Measurements from ENCODE around the gene EML4. TPM values are rescaled to one million over a fixed set of nuclear protein-coding genes. Genes with fewer than 3 reads are reported as not detected.
"Not testable (repeated sequence)": the region's sequence is repeated elsewhere in the genome, so short reads cannot be mapped to it uniquely, and the experiment has no call there.

The EML4 gene
- total RNA-seq, 1 donor from 2014 or later = 41.1 TPM

DNA sequence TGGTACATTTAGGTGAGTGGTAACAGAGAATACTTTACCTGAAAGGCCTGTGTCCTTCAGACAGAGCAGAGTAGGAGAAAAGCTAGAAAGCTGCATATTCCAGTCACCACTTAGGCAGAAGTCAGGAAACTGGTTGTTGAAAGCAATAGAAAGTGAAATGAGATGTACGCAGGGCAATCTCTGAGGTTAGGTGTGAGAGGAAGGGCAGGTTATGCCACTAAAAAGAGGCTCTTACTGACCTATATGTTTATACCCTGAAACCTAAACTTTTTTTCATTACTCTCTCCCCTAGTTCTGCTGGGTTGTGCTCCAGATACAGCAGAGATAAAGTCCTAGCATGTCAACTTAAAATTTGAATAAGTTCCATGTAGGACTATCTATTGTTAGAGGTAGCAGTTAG is 98.4 kb downstream of the EML4 start:
- Mint-ChIP-seq H3K27ac (ENCODE audit: unreplicated experiment) (no peak overlapping the region), H3K4me3 (ENCODE audit: unreplicated experiment) (no peak overlapping the region), H3K36me3 (ENCODE audit: unreplicated experiment) (peaks cover 3% of the 10 kb centered on the region), H3K9me3 (ENCODE audit: unreplicated experiment) (no peaks in the 10 kb centered on the region), H3K27me3 (ENCODE audit: unreplicated experiment) (no peaks in the 10 kb centered on the region), H3K4me1 (ENCODE audit: unreplicated experiment) (no peaks in the 10 kb centered on the region)
- no peak for DNase-seq (ENCODE audit: extremely low spot score, unreplicated experiment)
- TF ChIP-seq, protein P1, sequence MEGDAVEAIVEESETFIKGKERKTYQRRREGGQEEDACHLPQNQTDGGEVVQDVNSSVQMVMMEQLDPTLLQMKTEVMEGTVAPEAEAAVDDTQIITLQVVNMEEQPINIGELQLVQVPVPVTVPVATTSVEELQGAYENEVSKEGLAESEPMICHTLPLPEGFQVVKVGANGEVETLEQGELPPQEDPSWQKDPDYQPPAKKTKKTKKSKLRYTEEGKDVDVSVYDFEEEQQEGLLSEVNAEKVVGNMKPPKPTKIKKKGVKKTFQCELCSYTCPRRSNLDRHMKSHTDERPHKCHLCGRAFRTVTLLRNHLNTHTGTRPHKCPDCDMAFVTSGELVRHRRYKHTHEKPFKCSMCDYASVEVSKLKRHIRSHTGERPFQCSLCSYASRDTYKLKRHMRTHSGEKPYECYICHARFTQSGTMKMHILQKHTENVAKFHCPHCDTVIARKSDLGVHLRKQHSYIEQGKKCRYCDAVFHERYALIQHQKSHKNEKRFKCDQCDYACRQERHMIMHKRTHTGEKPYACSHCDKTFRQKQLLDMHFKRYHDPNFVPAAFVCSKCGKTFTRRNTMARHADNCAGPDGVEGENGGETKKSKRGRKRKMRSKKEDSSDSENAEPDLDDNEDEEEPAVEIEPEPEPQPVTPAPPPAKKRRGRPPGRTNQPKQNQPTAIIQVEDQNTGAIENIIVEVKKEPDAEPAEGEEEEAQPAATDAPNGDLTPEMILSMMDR (IDR thresholded peaks at IDR 0.05) = no peak

DNA sequence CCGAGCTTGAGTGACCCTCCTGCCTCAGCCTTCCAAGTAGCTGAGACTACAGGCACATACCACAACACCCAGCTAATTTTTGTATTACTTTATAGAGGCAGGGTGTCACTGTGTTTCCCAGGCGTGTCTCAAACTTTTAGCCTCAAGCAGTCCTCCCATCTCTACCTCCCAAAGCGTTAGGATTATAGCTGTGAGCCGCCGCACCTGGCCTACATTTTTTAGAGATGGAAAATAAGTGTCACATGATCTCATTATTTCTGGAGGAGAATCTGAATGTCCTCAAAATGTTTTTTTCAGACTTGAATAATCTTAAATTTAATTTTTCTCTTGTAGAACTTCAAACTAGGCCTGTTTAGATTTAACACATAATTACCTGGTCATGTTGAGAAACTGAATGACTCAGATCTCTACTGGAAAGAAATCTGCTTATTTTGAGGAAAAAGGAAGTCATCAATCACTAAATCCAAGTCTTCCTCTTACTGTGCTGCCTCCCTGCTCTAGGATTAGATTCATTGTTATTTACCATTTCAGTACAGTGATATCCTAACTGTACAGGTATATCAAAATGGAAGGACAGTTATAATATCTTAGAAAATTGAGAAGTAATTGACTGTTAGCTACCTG is 99.5 kb downstream of the EML4 start:
- H3K4me1 Mint-ChIP-seq (ENCODE audit: unreplicated experiment) = no peaks in the 10 kb centered on the region
- H3K27me3 Mint-ChIP-seq (ENCODE audit: unreplicated experiment) = no peaks in the 10 kb centered on the region
- H3K4me3 Mint-ChIP-seq (ENCODE audit: unreplicated experiment) = no peak overlapping the region
- no peak overlapping the region for H3K27ac Mint-ChIP-seq (ENCODE audit: unreplicated experiment)
- no peaks in the 10 kb centered on the region for H3K9me3 Mint-ChIP-seq (ENCODE audit: unreplicated experiment)
- H3K36me3 Mint-ChIP-seq (ENCODE audit: unreplicated experiment) = no peaks in the 10 kb centered on the region
- no peak for DNase-seq (ENCODE audit: extremely low spot score, unreplicated experiment)
- TF ChIP-seq, protein P1 (IDR thresholded peaks at IDR 0.05) = no peak

DNA sequence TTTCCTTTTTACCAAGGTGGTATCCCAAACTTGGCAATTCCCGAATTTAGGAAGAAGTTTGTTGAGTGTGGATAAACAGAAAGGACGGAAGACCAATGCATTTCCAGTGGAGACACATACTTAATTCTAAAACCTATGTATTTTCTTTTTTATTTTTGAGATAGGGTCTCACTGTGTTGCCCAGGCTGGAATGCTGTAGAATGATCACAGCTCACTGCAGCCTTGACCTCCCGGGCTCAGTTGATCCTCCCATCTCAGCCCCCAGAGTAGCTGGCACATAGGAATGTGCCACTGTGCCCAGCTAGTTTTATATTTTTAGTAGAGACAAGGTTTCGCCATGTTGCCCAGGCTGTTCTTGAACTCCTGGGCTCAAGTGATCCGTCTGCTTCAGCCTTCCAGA is 101.6 kb downstream of the EML4 start:
- no peaks in the 10 kb centered on the region for H3K9me3 Mint-ChIP-seq (ENCODE audit: unreplicated experiment)
- H3K4me1 Mint-ChIP-seq (ENCODE audit: unreplicated experiment) = no peaks in the 10 kb centered on the region
- no peak overlapping the region for H3K27ac Mint-ChIP-seq (ENCODE audit: unreplicated experiment)

DNA sequence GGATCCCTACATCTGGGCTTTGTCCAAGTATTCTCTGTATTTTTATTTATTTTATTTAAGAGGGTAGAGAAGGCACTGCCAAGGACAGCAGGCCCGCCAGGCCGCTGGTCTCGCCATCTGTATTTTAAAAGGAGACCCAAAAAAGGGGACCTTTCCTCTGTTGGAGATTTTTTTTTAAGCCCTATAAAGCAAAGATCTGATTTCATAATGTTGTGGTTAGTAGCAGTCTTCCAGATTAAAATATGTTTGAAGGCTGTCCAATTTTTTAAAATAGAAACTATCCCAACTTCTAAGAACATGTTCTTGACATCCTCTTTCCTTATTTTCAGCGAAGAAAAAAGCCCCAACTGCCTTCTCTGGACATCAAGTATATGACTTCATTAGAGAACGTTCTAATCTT is 102.1 kb downstream of the EML4 start:
- not testable (repeated sequence) for H3K9me3 Mint-ChIP-seq (ENCODE audit: unreplicated experiment); DNase-seq (ENCODE audit: extremely low spot score, unreplicated experiment); H3K4me3 Mint-ChIP-seq (ENCODE audit: unreplicated experiment); H3K27me3 Mint-ChIP-seq (ENCODE audit: unreplicated experiment); H3K27ac Mint-ChIP-seq (ENCODE audit: unreplicated experiment); H3K36me3 Mint-ChIP-seq (ENCODE audit: unreplicated experiment); H3K4me1 Mint-ChIP-seq (ENCODE audit: unreplicated experiment)

More for the DNA sequence above, 101.6 kb downstream of the EML4 start:
- no peaks in the 10 kb centered on the region for H3K27me3 Mint-ChIP-seq (ENCODE audit: unreplicated experiment)
- H3K36me3 Mint-ChIP-seq (ENCODE audit: unreplicated experiment) = no peaks in the 10 kb centered on the region
- DNase-seq (ENCODE audit: extremely low spot score, unreplicated experiment) = no peak
- TF ChIP-seq, protein P1 (IDR thresholded peaks at IDR 0.05) = no peak
- no peak overlapping the region for H3K4me3 Mint-ChIP-seq (ENCODE audit: unreplicated experiment)

DNA sequence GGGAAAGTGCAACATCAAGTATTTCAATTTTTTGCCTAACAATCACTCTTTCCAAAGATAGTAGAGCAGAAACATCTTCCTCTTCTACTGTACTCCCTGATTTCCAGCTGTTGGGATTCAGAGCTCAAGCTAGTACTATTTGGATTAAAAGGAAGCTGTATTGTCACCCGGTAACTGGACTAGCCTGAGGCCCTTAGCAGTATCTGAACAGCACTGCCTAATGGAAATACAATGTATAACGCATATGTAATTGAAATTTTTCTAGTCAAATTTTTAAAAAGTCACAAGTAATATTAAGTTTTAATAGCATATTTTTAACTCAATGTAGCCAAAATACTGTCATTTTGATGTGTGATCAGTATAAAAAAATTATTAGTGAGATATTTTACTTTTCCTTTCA is 105.7 kb downstream of the EML4 start:
- no peak for DNase-seq (ENCODE audit: extremely low spot score, unreplicated experiment)
- TF ChIP-seq, protein P1 (IDR thresholded peaks at IDR 0.05) = peak; percentile 16
- H3K36me3 Mint-ChIP-seq (ENCODE audit: unreplicated experiment) = peaks cover 8% of the 10 kb centered on the region
- H3K4me1 Mint-ChIP-seq (ENCODE audit: unreplicated experiment) = no peaks in the 10 kb centered on the region
- H3K4me3 Mint-ChIP-seq (ENCODE audit: unreplicated experiment) = no peak overlapping the region
- H3K27me3 Mint-ChIP-seq (ENCODE audit: unreplicated experiment) = no peaks in the 10 kb centered on the region
- no peaks in the 10 kb centered on the region for H3K9me3 Mint-ChIP-seq (ENCODE audit: unreplicated experiment)
- H3K27ac Mint-ChIP-seq (ENCODE audit: unreplicated experiment) = no peak overlapping the region
